Activated naive CD8-positive, alpha-beta T cell treated with anti-CD3 and anti-CD28 coated beads for 36 hours (primary cell): ENCODE measurements around the gene CHN1. TPM values are rescaled to one million over a fixed set of nuclear protein-coding genes. Genes with fewer than 3 reads are reported as not detected.

Experiments
- DNase-seq: peaks from one replicate; pipeline ENCODE4 v3.0.0; 2021
- H3K27ac Mint-ChIP-seq: one replicate; pipeline ENCODE4 v1.8.0; 2022; ENCODE audit warnings: mild to moderate bottlenecking, moderate library complexity, mixed read lengths
- H3K27me3 Mint-ChIP-seq: one replicate; pipeline ENCODE4 v1.8.0; 2022; ENCODE audit warnings: mild to moderate bottlenecking, mixed read lengths
- H3K36me3 Mint-ChIP-seq: one replicate; pipeline ENCODE4 v1.8.0; 2021; ENCODE audit warnings: mild to moderate bottlenecking, mixed read lengths
- H3K4me1 Mint-ChIP-seq: one replicate; pipeline ENCODE4 v1.8.0; 2021; ENCODE audit warnings: mixed read lengths
- H3K4me3 Mint-ChIP-seq: one replicate; pipeline ENCODE4 v1.8.0; 2022; ENCODE audit warnings: mild to moderate bottlenecking, moderate library complexity, mixed read lengths
- H3K9me3 Mint-ChIP-seq: one replicate; pipeline ENCODE4 v1.8.0; 2022; ENCODE audit warnings: mixed read lengths
- total RNA-seq, 2 experiments: library from RNA; stranded (reverse); gene quantifications; one replicate each; pipeline ENCODE4 v1.2.3, GENCODE V29; 2021

The CHN1 gene
- total RNA-seq, 2 experiments from 2014 or later = 17.6 to 18.6 TPM

DNA sequence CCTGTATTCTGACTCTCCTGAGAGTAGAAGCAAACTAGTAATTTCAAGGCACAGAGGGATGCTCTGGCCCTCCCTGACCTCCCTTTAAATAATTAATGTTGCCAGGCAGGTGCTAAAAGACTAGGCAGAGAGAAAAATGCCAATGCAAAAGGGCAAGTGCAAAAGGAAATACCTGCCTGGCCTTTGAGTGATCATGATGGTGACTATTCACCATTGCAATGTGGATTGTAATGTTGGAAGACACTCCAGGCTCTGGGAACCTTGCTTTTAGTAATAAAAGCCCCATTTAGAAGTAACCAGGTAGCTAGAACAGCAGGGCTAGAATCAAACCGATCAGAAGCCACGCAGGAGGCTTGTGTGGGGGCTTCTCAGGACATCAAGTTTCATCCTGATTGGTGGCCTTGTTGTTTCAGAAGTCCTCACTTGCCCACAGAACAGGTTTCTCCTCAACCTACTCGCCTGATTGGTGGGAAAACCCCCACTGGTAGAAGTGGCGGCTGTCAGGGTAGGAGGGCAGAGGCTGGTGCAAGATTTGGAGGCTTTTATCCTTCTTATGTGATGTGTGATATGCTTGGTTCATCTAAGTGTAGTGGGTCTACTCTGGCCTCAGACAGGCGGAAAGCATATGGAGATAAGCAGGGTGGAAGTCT lies 224.9 kb downstream of the CHN1 start:
- H3K36me3 Mint-ChIP-seq = no peaks in the 10 kb centered on the region
- H3K4me1 Mint-ChIP-seq = peaks cover 55% of the 10 kb centered on the region
- H3K4me3 Mint-ChIP-seq = no peak overlapping the region
- no peaks in the 10 kb centered on the region for H3K27me3 Mint-ChIP-seq
- no peaks in the 10 kb centered on the region for H3K9me3 Mint-ChIP-seq
- DNase-seq = peak; percentile 31
- peak overlapping the region; percentile 63 for H3K27ac Mint-ChIP-seq

DNA sequence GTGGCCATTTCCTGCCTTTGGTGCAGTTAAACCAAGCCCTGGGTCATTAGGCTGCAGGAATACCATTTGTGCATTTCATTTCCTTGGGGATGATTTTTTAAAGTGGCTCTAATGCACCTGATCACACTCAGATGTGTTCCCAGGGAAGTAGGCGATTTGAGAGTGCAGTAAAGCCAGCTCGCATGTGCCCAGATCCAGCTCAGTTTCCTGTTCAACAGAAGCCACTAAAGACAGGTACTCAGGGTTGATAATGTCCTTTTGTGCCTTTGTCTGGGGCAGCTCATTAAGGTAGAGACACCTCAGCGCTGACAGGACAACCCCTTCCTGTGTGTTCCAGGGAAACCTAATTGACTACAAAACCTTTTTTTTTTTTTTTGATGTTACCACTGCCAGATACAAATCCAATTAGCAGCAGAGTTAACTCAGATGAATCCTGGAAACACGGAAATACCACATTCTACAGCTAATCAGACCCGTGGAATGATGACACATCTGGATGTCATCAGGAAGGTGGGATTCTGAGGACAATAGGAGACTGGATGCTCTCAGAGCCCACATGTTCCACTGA lies 225.7 kb downstream of the CHN1 start:
- Mint-ChIP-seq H3K27ac (peak overlapping the region; percentile 93), H3K4me3 (no peak overlapping the region), H3K36me3 (no peaks in the 10 kb centered on the region), H3K27me3 (no peaks in the 10 kb centered on the region), H3K9me3 (no peaks in the 10 kb centered on the region), H3K4me1 (peaks cover 60% of the 10 kb centered on the region)
- DNase-seq = no peak

DNA sequence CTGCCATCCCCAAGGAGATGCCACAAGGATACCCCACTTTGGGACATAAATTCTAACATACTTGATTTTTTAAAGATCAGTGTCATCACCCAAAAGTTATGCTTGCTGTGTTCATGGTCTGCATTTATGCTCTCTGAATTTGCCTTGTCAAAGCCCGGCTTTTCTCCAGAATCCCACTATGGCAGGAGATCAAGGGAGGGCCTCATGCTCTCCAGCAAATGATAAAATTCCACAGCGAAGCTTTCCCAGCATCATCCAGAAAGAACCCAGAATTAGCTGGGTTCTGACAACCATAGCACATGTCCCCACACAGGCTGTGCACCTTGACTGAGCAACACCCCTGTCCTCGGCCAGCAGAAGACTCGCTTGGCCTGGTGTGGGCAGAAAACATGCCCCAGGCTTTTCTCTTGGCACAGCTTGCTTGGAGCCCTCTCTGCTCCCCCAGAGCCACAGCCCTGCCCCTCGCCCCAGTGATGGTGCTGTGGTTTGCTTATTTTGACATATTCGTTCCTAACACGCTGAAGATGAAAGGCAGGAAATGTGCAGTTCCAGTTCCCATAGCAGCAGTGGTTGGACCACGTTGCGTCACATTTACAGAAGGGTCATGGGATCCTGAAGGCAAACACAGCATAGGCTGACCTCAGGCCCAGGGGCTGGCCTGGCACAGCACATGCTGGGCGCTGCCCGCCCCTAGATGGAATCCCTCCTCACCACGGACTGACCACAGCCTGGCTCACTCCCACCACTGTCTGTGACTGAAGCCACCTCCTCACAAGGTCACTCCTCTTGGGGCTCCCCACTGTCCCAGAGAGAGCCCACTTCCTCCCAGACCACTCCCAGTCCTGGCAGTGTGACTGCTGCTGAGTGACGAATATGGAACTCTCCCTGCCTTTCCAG lies 226.8 kb downstream of the CHN1 start:
- Mint-ChIP-seq H3K4me1 (peaks cover 60% of the 10 kb centered on the region), H3K4me3 (peak overlapping the region; percentile 50), H3K27ac (peak overlapping the region; percentile 93), H3K9me3 (no peaks in the 10 kb centered on the region), H3K27me3 (no peaks in the 10 kb centered on the region), H3K36me3 (no peaks in the 10 kb centered on the region)
- peak; percentile 85 for DNase-seq

DNA sequence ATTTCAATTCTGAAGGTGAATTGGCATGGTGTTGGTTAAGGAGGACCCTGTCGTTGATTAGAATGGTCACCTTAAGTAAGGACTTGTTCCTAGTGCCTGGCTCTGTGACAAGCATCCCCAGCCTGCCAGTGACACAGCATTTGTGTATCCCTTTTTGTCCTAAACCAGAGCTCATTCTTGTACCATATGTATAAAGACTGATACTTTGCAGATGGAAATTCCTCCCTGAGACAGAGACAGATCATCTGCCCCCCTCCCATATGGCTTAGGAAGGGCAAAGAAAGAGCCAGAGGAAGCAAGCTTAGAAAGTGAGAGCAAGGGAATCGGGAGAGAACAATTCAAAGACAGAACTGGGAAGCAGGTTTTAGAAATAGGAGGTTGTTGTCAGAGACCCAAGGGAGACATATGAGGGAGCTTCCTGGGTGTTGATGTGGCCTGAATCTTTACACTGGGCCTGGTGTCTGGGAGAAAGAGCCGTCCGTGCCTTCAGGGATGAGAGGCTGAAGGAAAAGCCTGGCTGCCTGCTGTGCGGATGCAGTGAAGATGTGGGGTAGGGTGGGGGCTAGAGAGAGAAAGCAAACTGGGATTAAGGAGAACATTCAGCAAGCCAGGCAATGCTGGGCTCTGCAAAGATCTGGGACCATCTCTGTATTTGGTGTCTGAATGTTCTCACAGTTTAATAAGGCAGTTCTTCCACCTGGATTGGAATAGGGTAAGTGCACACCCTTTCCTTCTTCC lies 227.7 kb downstream of the CHN1 start:
- no peak for DNase-seq
- Mint-ChIP-seq H3K27me3 (no peaks in the 10 kb centered on the region), H3K4me3 (no peak overlapping the region), H3K4me1 (peaks cover 65% of the 10 kb centered on the region), H3K27ac (peak overlapping the region; percentile 93), H3K9me3 (no peaks in the 10 kb centered on the region), H3K36me3 (no peaks in the 10 kb centered on the region)

DNA sequence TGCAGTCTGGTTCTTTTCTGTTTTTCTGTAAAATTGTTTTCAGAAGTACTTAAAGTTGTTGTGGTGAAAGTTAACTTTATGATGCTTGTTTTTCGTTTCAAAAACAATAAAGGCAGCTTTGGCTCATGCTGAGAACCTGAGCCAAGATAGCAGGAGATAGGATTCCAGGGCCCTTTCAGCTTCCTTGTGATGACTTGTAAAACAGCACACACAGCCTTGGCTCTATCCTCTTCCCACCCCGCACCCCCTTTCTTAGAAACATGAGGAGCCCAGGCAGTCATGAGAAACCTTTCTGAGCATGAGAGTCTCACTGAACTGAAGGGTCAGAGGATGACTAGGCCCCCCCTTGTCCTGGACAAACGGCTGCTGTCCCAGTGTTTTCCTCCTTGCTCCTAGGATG lies 228.5 kb downstream of the CHN1 start:
- Mint-ChIP-seq H3K27me3 (no peaks in the 10 kb centered on the region), H3K9me3 (no peaks in the 10 kb centered on the region), H3K4me3 (no peak overlapping the region), H3K36me3 (no peaks in the 10 kb centered on the region), H3K27ac (peak overlapping the region; percentile 25), H3K4me1 (peaks cover 72% of the 10 kb centered on the region)
- no peak for DNase-seq

- Mint-ChIP-seq H3K27me3 (no peaks in the 10 kb centered on the region), H3K4me3 (no peak overlapping the region), H3K27ac (peak overlapping the region; percentile 25), H3K4me1 (peaks cover 70% of the 10 kb centered on the region), H3K36me3 (no peaks in the 10 kb centered on the region), H3K9me3 (no peaks in the 10 kb centered on the region)
- DNase-seq = no peak
These were observed 229.0 kb downstream of the CHN1 start for GRCh38 chr2:174776223-174776622.

- Mint-ChIP-seq H3K27ac (no peak overlapping the region), H3K4me1 (peaks cover 67% of the 10 kb centered on the region), H3K27me3 (no peaks in the 10 kb centered on the region)
These were observed 229.6 kb downstream of the CHN1 start for GRCh38 chr2:174775571-174775980.

GRCh38 chr2:174774886-174775285 lies 230.3 kb downstream of the CHN1 start:
- H3K4me3 Mint-ChIP-seq = no peak overlapping the region
- H3K4me1 Mint-ChIP-seq = peaks cover 60% of the 10 kb centered on the region
- no peaks in the 10 kb centered on the region for H3K9me3 Mint-ChIP-seq
- no peak overlapping the region for H3K27ac Mint-ChIP-seq
- H3K27me3 Mint-ChIP-seq = no peaks in the 10 kb centered on the region
- no peaks in the 10 kb centered on the region for H3K36me3 Mint-ChIP-seq
- no peak for DNase-seq

More at GRCh38 chr2:174775571-174775980, 229.6 kb downstream of the CHN1 start:
- Mint-ChIP-seq H3K9me3 (no peaks in the 10 kb centered on the region), H3K36me3 (no peaks in the 10 kb centered on the region), H3K4me3 (no peak overlapping the region)
- DNase-seq = no peak

- H3K4me3 Mint-ChIP-seq = no peak overlapping the region
- no peak for DNase-seq
- H3K9me3 Mint-ChIP-seq = no peaks in the 10 kb centered on the region
- no peaks in the 10 kb centered on the region for H3K36me3 Mint-ChIP-seq
- peaks cover 43% of the 10 kb centered on the region for H3K4me1 Mint-ChIP-seq
- H3K27me3 Mint-ChIP-seq = no peaks in the 10 kb centered on the region
- no peak overlapping the region for H3K27ac Mint-ChIP-seq
These were observed 232.0 kb downstream of the CHN1 start for GRCh38 chr2:174773215-174773614.

DNA sequence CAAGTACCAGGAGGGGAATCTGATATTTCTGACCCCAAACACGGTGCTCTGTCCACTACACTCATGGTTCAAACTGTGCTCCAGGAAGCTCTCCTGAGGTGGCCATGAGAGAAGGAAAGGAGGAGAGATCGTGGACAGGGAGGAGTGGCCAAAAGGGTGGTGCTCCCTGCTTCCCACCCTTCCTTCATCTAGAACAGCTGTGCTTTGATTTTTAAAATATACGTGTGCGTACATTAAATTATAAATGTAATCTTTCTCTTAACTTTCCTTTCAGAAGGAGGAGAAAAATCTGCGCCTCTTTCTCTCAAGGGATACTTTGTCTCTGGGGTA lies 232.7 kb downstream of the CHN1 start:
- peaks cover 35% of the 10 kb centered on the region for H3K4me1 Mint-ChIP-seq
- DNase-seq = no peak
- H3K36me3 Mint-ChIP-seq = no peaks in the 10 kb centered on the region
- no peaks in the 10 kb centered on the region for H3K27me3 Mint-ChIP-seq
- no peak overlapping the region for H3K4me3 Mint-ChIP-seq
- H3K9me3 Mint-ChIP-seq = no peaks in the 10 kb centered on the region
- H3K27ac Mint-ChIP-seq = peak overlapping the region; percentile 70

DNA sequence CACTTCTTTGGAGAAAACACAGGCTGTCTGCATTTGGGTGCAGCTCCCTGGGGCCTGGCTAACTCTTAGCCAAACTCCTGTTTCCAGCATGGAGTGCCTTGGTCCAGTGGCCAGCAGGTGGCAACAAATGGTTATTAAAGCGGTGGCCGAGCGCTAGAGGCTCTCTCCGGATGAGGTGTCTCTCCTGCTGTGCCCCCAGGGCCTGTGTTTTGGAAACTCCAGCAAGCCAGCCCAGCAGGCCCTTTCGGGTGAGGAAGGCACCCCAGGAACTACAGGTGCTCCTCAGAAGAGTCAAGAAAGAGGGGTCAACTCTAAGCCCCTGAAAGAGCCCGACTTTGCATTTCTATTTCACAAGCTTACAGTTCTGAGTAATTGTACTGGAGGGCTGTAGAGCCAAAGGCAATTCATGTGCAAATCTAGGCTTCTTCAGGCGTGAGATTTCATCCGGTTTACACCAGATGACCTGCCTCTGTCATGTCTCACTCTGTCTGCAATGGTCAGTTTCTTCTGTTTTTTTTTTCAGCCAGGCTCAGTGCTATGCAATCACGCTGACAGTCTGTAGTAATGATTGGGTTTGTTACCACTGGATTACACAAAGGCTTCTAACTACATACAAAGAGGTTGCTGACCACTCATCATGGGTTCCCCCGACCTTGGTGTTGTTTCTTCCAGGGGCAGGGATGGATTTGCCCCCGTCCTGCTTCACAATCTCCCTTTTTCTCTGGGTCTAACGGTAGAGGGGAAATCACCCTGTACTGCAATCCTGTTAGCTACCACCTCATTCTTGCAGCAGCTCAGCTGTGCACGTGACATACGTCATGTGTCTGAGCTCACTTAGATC lies 233.3 kb downstream of the CHN1 start:
- Mint-ChIP-seq H3K36me3 (no peaks in the 10 kb centered on the region), H3K4me3 (no peak overlapping the region), H3K9me3 (no peaks in the 10 kb centered on the region), H3K27ac (peak overlapping the region; percentile 70), H3K4me1 (peaks cover 30% of the 10 kb centered on the region), H3K27me3 (no peaks in the 10 kb centered on the region)
- peak; percentile 67 for DNase-seq

GRCh38 chr2:174771136-174771535 lies 234.0 kb downstream of the CHN1 start:
- H3K4me1 Mint-ChIP-seq = peaks cover 25% of the 10 kb centered on the region
- no peaks in the 10 kb centered on the region for H3K36me3 Mint-ChIP-seq
- no peaks in the 10 kb centered on the region for H3K9me3 Mint-ChIP-seq
- H3K27ac Mint-ChIP-seq = no peak overlapping the region
- no peaks in the 10 kb centered on the region for H3K27me3 Mint-ChIP-seq
- H3K4me3 Mint-ChIP-seq = no peak overlapping the region
- no peak for DNase-seq

GRCh38 chr2:174768557-174768956 lies 236.6 kb downstream of the CHN1 start:
- no peaks in the 10 kb centered on the region for H3K27me3 Mint-ChIP-seq
- no peak overlapping the region for H3K27ac Mint-ChIP-seq
- peaks cover 18% of the 10 kb centered on the region for H3K4me1 Mint-ChIP-seq
- H3K36me3 Mint-ChIP-seq = no peaks in the 10 kb centered on the region
- no peaks in the 10 kb centered on the region for H3K9me3 Mint-ChIP-seq
- DNase-seq = no peak
- no peak overlapping the region for H3K4me3 Mint-ChIP-seq

DNA sequence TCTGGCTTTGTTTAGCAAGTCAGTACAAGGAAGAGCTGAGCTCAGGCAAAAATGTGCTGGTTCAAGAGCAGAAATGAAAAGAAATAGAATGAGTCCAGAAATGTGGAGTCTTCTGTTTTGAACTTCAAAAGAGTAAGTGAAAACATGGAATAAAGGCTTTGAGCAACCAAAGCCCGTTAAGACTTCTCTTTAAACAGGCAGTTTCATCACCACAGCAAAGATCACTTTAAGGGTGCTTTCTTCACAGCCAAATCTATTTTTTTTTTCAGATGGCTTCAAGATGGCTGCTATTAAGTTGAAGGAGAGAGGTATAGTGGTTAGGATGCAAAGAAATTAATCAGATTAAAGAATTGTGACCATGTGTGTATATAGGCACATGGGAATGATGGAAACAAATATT lies 238.9 kb downstream of the CHN1 start:
- Mint-ChIP-seq H3K27ac (no peak overlapping the region), H3K4me1 (peaks cover 17% of the 10 kb centered on the region), H3K36me3 (no peaks in the 10 kb centered on the region), H3K4me3 (no peak overlapping the region), H3K27me3 (peaks cover 3% of the 10 kb centered on the region), H3K9me3 (no peaks in the 10 kb centered on the region)
- no peak for DNase-seq
